PC-3 (cell line): ENCODE results near the gene SOSTDC1.

Experiments
- EZH2 ChIP-seq: fragments of 300-600 bp; sonication (generic); IDR thresholded peaks from one replicate; pipeline ENCODE4 v1.6.1; 2017; ENCODE audit warnings: antibody characterized with exemption, mild to moderate bottlenecking, low read length; ENCODE audit not compliant: unreplicated experiment
- EZH2phosphoT487 ChIP-seq: fragments of 300-600 bp; sonication (generic); IDR thresholded peaks from 2 replicates; pipeline ENCODE4 v1.6.1; 2018; ENCODE audit warnings: mild to moderate bottlenecking, antibody characterized with exemption, low read length, borderline replicate concordance
- TF ChIP-seq, protein P1 (sequence below): fragments of 300-600 bp; sonication (generic); conservative IDR thresholded peaks from 2 replicates; pipeline ENCODE4 v1.5.1; 2017; ENCODE audit warnings: antibody characterized with exemption, low read depth, mild to moderate bottlenecking, low read length

- TF ChIP-seq, protein P1, sequence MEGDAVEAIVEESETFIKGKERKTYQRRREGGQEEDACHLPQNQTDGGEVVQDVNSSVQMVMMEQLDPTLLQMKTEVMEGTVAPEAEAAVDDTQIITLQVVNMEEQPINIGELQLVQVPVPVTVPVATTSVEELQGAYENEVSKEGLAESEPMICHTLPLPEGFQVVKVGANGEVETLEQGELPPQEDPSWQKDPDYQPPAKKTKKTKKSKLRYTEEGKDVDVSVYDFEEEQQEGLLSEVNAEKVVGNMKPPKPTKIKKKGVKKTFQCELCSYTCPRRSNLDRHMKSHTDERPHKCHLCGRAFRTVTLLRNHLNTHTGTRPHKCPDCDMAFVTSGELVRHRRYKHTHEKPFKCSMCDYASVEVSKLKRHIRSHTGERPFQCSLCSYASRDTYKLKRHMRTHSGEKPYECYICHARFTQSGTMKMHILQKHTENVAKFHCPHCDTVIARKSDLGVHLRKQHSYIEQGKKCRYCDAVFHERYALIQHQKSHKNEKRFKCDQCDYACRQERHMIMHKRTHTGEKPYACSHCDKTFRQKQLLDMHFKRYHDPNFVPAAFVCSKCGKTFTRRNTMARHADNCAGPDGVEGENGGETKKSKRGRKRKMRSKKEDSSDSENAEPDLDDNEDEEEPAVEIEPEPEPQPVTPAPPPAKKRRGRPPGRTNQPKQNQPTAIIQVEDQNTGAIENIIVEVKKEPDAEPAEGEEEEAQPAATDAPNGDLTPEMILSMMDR, result no peak
- TF ChIP-seq EZH2, result no peak
- no peak for TF ChIP-seq EZH2phosphoT487
These were observed 45.7 kb downstream of the SOSTDC1 start for GRCh38 chr7:16419859-16420258.
